Measurements from ENCODE around the gene GPLD1.
"Not testable (repeated sequence)": the region's sequence is repeated elsewhere in the genome, so short reads cannot be mapped to it uniquely, and the experiment has no call there.

GPLD1 gene

DNA sequence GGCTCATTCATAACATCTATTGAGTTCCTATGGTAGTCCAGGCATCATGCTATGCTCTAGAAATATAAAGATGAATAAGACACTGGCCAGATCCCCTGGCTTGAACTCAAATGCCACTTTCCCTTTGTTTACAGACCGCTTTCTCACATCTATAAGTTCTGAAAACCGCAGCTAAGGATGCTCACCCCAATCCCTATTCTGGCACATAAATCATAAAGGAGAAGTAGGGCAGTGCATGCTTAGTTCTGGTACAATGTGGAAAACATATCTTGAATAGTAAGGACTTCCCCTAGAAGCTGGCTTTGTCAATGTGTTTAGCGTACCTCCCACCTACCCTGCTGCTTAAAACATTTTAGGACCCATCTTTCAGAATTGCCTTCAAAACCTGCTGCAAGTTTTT, 60.2 kb downstream of the GPLD1 start:
- DNase-seq (ENCODE audit: low spot score) = no peak
- in situ Hi-C loops (cut with MboI; ENCODE audit: low pct_unique_long_range_greater_than_20kb, low sequenced_read_pairs, unreplicated experiment) = loop anchor here (25.0 kb wide), 1 partner anchor 258 kb away; no protein-coding TSS in a partner anchor
- TF ChIP-seq, protein P1, sequence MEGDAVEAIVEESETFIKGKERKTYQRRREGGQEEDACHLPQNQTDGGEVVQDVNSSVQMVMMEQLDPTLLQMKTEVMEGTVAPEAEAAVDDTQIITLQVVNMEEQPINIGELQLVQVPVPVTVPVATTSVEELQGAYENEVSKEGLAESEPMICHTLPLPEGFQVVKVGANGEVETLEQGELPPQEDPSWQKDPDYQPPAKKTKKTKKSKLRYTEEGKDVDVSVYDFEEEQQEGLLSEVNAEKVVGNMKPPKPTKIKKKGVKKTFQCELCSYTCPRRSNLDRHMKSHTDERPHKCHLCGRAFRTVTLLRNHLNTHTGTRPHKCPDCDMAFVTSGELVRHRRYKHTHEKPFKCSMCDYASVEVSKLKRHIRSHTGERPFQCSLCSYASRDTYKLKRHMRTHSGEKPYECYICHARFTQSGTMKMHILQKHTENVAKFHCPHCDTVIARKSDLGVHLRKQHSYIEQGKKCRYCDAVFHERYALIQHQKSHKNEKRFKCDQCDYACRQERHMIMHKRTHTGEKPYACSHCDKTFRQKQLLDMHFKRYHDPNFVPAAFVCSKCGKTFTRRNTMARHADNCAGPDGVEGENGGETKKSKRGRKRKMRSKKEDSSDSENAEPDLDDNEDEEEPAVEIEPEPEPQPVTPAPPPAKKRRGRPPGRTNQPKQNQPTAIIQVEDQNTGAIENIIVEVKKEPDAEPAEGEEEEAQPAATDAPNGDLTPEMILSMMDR (IDR thresholded peaks at IDR 0.05; ENCODE audit: extremely low read depth, insufficient read depth, missing control alignments) = no peak

DNA sequence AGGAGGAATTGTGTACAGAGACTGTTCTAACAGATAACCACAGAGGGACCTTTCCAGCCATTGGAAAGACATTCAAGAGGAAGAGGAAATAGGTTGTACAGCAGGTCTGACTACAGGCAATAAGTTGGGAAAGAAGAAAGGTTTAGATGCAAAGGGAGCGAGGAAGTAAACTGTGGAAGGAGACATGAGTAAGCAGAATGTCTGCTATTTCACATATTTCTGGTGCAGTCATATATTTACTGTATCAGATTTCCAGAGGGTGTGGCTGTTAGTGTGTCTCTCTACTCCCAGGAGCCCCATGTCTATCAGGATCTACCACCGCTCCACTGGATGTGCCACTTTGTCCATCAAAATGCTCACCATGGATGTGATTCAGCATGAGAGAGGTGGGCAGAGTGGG, 60.8 kb downstream of the GPLD1 start:
- in situ Hi-C loops (cut with MboI; ENCODE audit: low pct_unique_long_range_greater_than_20kb, low sequenced_read_pairs, unreplicated experiment) = loop anchor here (25.0 kb wide), 1 partner anchor 259 kb away; no protein-coding TSS in a partner anchor
- no peak for DNase-seq (ENCODE audit: low spot score)
- TF ChIP-seq, protein P1 (IDR thresholded peaks at IDR 0.05; ENCODE audit: extremely low read depth, insufficient read depth, missing control alignments) = no peak

DNA sequence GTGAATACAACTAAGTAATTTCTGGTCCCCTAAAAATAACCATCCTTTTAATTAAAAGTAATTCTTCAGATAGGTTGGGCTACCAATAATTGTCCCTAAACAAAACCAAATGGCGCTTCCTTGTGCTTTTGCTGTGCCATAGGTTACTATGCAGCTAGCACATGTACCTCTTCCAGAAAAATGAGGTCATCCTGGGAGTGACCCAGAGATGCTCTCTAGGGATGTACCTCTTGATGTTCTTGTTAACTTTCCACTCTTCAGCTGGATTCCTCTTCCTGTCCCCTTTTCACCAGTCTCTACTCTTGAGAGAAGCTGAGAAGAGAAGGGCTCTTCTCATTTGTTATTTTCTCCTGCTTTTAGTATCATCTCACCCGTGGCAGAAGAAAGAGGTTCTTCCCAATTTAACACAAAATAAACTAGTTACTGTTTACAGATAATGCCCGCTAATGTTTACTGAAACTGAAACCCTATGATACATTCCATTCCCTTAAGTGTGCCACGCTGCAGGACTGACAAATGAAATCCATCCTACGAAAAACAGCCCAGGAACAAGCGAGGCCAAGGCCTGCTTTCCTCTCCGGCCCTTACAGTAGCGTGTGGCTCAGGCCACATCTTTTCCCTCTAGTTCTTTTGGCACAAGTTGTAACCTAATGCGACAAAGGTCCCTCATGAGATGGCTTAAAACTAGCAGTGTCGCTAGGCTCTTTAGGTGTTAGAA, 62.5 kb downstream of the GPLD1 start:
- TF ChIP-seq, protein P1 (IDR thresholded peaks at IDR 0.05; ENCODE audit: extremely low read depth, insufficient read depth, missing control alignments) = no peak
- in situ Hi-C loops (cut with MboI; ENCODE audit: low pct_unique_long_range_greater_than_20kb, low sequenced_read_pairs, unreplicated experiment) = loop anchor here (25.0 kb wide), 1 partner anchor 260 kb away; no protein-coding TSS in a partner anchor
- DNase-seq (ENCODE audit: low spot score) = no peak

DNA sequence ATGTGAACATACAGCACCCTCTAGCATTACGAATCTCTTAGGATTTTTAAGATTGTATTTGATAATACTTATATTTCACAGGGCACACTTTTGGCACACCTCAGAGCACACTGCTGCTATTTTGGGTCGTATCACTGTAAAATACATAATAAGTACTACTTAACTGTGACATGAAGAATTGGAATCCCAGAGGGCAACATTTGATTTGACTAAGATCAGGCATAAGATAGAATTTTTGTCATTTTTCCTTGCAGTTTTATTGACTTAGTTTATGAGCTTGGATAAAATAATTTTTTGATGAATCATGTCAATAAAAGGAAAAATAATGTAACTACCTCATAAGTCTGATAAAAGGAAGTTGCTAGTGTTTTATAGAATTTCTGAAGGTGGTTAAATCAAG, 64.3 kb downstream of the GPLD1 start:
- in situ Hi-C loops (cut with MboI; ENCODE audit: low pct_unique_long_range_greater_than_20kb, low sequenced_read_pairs, unreplicated experiment) = loop anchor here (25.0 kb wide), 1 partner anchor 262 kb away; no protein-coding TSS in a partner anchor
- DNase-seq (ENCODE audit: low spot score) = no peak
- TF ChIP-seq, protein P1 (IDR thresholded peaks at IDR 0.05; ENCODE audit: extremely low read depth, insufficient read depth, missing control alignments) = no peak

DNA sequence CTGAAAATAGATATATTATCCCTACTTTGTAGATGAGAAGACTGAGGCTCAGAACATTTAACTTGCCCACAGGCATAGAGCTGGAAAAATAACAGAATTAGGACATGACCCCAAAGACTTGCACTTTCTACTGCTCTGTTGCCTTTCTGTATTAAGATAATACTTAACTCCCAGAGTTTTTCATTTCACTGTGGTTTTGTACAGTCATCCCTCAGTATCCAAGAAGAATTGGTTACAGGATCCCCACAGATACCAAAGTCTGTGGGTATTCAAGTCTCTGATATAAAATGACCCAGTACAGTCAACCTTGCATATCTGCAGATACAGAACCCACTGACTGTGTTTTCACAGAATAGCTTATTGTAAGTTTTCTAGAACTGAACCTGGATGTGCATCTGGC, 69.9 kb downstream of the GPLD1 start:
- no peak for DNase-seq (ENCODE audit: low spot score)
- in situ Hi-C loops (cut with MboI; ENCODE audit: low pct_unique_long_range_greater_than_20kb, low sequenced_read_pairs, unreplicated experiment) = no loop called here
- TF ChIP-seq, protein P1 (IDR thresholded peaks at IDR 0.05; ENCODE audit: extremely low read depth, insufficient read depth, missing control alignments) = no peak

DNA sequence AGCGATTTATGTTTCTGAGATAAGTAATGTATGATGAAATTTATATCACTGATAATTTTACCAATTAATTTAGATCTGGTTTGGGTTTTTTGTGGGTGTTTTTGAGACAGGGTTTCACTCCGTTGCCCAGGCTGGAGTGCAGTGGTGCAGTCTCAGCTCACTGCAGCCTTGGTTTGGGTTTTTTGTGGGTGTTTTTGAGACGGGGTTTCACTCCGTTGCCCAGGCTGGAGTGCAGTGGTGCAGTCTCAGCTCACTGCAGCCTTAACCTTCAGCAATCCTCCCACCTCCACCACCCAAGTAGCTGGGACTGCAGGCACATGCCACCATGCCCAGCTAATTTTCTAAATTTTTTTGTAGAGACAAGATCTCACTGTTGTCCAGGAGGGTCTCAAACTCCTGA, 73.6 kb downstream of the GPLD1 start:
- in situ Hi-C loops (cut with MboI; ENCODE audit: low pct_unique_long_range_greater_than_20kb, low sequenced_read_pairs, unreplicated experiment) = no loop called here
- no peak for DNase-seq (ENCODE audit: low spot score)
- TF ChIP-seq, protein P1 (IDR thresholded peaks at IDR 0.05; ENCODE audit: extremely low read depth, insufficient read depth, missing control alignments) = no peak

DNA sequence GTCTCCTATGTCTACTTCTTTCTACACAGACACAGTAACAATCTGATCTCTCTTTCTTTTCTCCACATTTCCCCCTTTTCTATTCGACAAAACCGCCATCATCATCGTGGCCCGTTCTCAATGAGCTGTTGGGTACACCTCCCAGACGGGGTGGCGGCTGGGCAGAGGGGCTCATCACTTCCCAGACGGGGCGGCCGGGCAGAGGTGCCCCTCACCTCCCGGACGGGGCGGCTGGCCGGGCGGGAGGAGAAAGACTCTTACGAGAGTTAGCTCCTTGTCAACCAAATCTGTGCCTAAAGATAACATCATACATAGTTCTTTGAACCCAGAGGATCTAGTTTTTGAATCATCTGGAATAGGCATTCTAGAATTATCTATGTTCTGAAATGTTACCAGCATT, 74.8 kb downstream of the GPLD1 start:
- DNase-seq (ENCODE audit: low spot score); in situ Hi-C loops (cut with MboI; ENCODE audit: low pct_unique_long_range_greater_than_20kb, low sequenced_read_pairs, unreplicated experiment): not testable (repeated sequence)
